GM12878 (cell line): ENCODE measurements around the gene HDAC7. TPM values are rescaled to one million over a fixed set of nuclear protein-coding genes. Genes with fewer than 3 reads are reported as not detected.

ENCODE experiments used
- ATAC-seq: fragments of 200-7000 bp; cut with Tn5 transposase; 3 replicates; pipeline ENCODE4 v1.9.1; 2020; ENCODE audit warnings: mild to moderate bottlenecking, moderate library complexity
- BruUV-seq: library from RNA; stranded (reverse); fragments of 400-500 nt; replicated peaks from 2 replicates; lab custom pipeline; 2021; lab: Mats Ljungman, UMichigan
- CTCF ChIA-PET: fragments of 300-600 bp; sonication (Branson Sonifier 250); formaldehyde crosslinking; extraction: SDS; loops from one replicate; lab custom pipeline; 2021; ENCODE audit warnings: inconsistent platforms; lab: Yijun Ruan, JAX
- POLR2A ChIA-PET: fragments of 350-600 bp; formaldehyde crosslinking; extraction: SDS; loops from one replicate; lab custom pipeline; 2021; ENCODE audit warnings: inconsistent platforms; lab: Charles Lee
- RAD21 ChIA-PET: fragments of 300-600 bp; sonication (Branson Sonifier 250); formaldehyde crosslinking; loops from one replicate; lab custom pipeline; 2023; ENCODE audit warnings: antibody characterized with exemption; ENCODE audit not compliant: unreplicated experiment; lab: Charles Lee
- SMC1A ChIA-PET: fragments of 300-600 bp; sonication (Branson Sonifier 250); formaldehyde crosslinking; loops from one replicate; lab custom pipeline; 2023; ENCODE audit not compliant: unreplicated experiment, uncharacterized antibody; lab: Charles Lee
- DNase-seq: peaks from one replicate; pipeline ENCODE4 v3.0.0-alpha.2; 2011; ENCODE audit warnings: low read depth, low spot score
- FAIRE-seq: peaks from 3 replicates; lab custom pipeline; 2011; peaks lifted over from hg19 to GRCh38; lab: Jason Lieb, UNC
- H2AFZ ChIP-seq: 2 replicates; pipeline ENCODE4 v1.6.0; 2011; ENCODE audit warnings: low read depth, low read length, control low read depth; ENCODE audit not compliant: control insufficient read depth
- H3K27ac ChIP-seq: 2 replicates; pipeline ENCODE4 v1.5.1; 2011; ENCODE audit warnings: control low read depth; ENCODE audit not compliant: control insufficient read depth, insufficient read depth
- H3K27me3 ChIP-seq, 2 experiments: replicated peaks in 1 of 2; 2 replicates each; pipeline versions ENCODE4 v1.6.0 to v1.6.1; 2011; ENCODE audit warnings: low read length in 1 of 2; ENCODE audit not compliant: control insufficient read depth in 2 of 2, insufficient read depth in 2 of 2
- H3K36me3 ChIP-seq, 2 experiments: 2 replicates each; pipeline ENCODE4 v1.5.1; 2011; ENCODE audit warnings: low read length in 1 of 2; ENCODE audit not compliant: control insufficient read depth in 2 of 2, insufficient read depth in 2 of 2
- H3K4me1 ChIP-seq: 2 replicates; pipeline ENCODE4 v1.6.1; 2011; ENCODE audit warnings: mild to moderate bottlenecking, low read length, moderate library complexity, mixed read lengths; ENCODE audit not compliant: control insufficient read depth, insufficient read depth
- H3K4me2 ChIP-seq: 2 replicates; pipeline ENCODE4 v1.6.0; 2011; ENCODE audit warnings: control low read depth; ENCODE audit not compliant: control insufficient read depth, insufficient read depth
- H3K4me3 ChIP-seq: fragments of 200-600 bp; sonication (generic); 2 replicates; pipeline ENCODE4 v1.5.1; 2016
- H3K79me2 ChIP-seq: 2 replicates; pipeline ENCODE4 v1.6.0; 2011; ENCODE audit warnings: low read length; ENCODE audit not compliant: control insufficient read depth, insufficient read depth
- H3K9ac ChIP-seq: 2 replicates; pipeline ENCODE4 v1.8.0; 2011; ENCODE audit warnings: low read length, control low read depth, mixed read lengths; ENCODE audit not compliant: control insufficient read depth, insufficient read depth
- H3K9me3 ChIP-seq: replicated peaks from 3 replicates; pipeline ENCODE4 v1.5.1; 2011; ENCODE audit warnings: mild to moderate bottlenecking, low read length; ENCODE audit not compliant: control insufficient read depth, insufficient read depth
- H4K20me1 ChIP-seq: 2 replicates; pipeline ENCODE4 v1.6.0; 2011; ENCODE audit not compliant: control insufficient read depth, insufficient read depth
- E2F4 ChIP-seq: IDR thresholded peaks from 2 replicates; pipeline ENCODE4 v1.6.1; 2012; ENCODE audit warnings: low read depth, low read length, improper control_type of control experiment
- FOXM1 ChIP-seq: IDR thresholded peaks from 2 replicates; pipeline ENCODE4 v1.6.1; 2012; ENCODE audit warnings: low read depth, mild to moderate bottlenecking, inconsistent platforms, low read length, moderate library complexity
- RELB ChIP-seq: fragments of 450-650 bp; IDR thresholded peaks from 2 replicates; pipeline ENCODE4 v1.6.1; 2017; ENCODE audit warnings: low read depth, mild to moderate bottlenecking, moderate library complexity
- ZNF592 ChIP-seq: fragments of 450-650 bp; IDR thresholded peaks from 2 replicates; pipeline ENCODE4 v1.6.1; 2017; ENCODE audit warnings: mild to moderate bottlenecking, moderate library complexity
- WGBS: methylation state at CpG from one replicate; pipeline ENCODE4 v1.1.6; 2016; ENCODE audit warnings: low lambda C conversion rate; ENCODE audit not compliant: insufficient replicate concordance, insufficient coverage; ENCODE audit errors: missing lambda C conversion rate; 5-methylcytosine and 5-hydroxymethylcytosine counted together
- in situ Hi-C: fragments of 300-500 bp; cut with MboI; formaldehyde crosslinking; loops from 9 replicates; pipeline ENCODE4 v1.14.3; 2018; ENCODE audit warnings: mixed read lengths
- intact Hi-C: fragments of 100-400 bp; cut with micrococcal nuclease; formaldehyde crosslinking; loops from one replicate; pipeline ENCODE4 v1.14.2; 2022; ENCODE audit not compliant: unreplicated experiment
- polyA plus RNA-seq, 11 experiments: library from polyadenylated mRNA; depleted of rRNA in 4 of 11; unstranded in 6 of 11; stranded (reverse) in 5 of 11; fragments of >200 nt; fragmentation: Nextera tagmentation in 4 of 11; fragmentation: Illumina TruSeq in 1 of 11; extraction: Ambion mirVana in 4 of 11; extraction: Trizol in 1 of 11; gene quantifications; 1 replicate in 1 of 11; 2 replicates in 10 of 11; pipeline versions ENCODE4 v1.2.1 to v1.2.3, GENCODE V29; 2011 to 2016; ENCODE audit warnings: inconsistent platforms in 2 of 11, missing spikeins in 2 of 11, low read depth in 1 of 11
- total RNA-seq, 4 experiments: library from RNA; depleted of rRNA in 3 of 4; stranded (reverse); fragments of >200 nt in 3 of 4; fragmentation: Illumina TruSeq in 1 of 4; extraction: Trizol in 1 of 4; gene quantifications; 2 replicates each; pipeline versions ENCODE4 v1.2.1 to v1.2.3, GENCODE V29; 2013 to 2021

Gene HDAC7
- total and polyA plus RNA-seq, 10 of the 15 experiments (the other 5 are each of a cell fraction or from before 2014, with no cell fraction given): 0.47 to 18.3 (median 5.4) TPM

- no TSS peak for BruUV-seq
- peaks cover 27% of the 10 kb centered on the region for H3K4me1 ChIP-seq
- ChIA-PET SMC1A (interaction anchor here (1.9 to 3.4 kb wide), 2 partner anchors 11 to 15 kb away, joined by 13 to 23 read pairs; no protein-coding TSS in a partner anchor), POLR2A (interaction anchor here (0.8 to 1.1 kb wide), 2 partner anchors 9 to 11 kb away, joined by 3 to 4 read pairs; no protein-coding TSS in a partner anchor), CTCF (interaction anchor here (5.0 kb wide), 1 partner anchor 13 kb away, joined by 108 read pairs; no protein-coding TSS in a partner anchor), RAD21 (interaction anchor here (1.4 to 5.3 kb wide), 2 partner anchors 10 to 13 kb away, joined by 4 to 92 read pairs; no protein-coding TSS in a partner anchor)
- no peak overlapping the region for H3K27ac ChIP-seq
- H4K20me1 ChIP-seq: no peaks in the 10 kb centered on the region; the same call in 1 of the 2 replicates
- DNase-seq: no peak
- H3K4me2 ChIP-seq: no peak overlapping the region
- H3K9me3 ChIP-seq: no peaks in the 10 kb centered on the region
- no peak for ATAC-seq
- H3K9ac ChIP-seq: no peak overlapping the region
- intact Hi-C loops: no loop called here
- 95% methylated on average over 4 of the region's 4 CpGs for WGBS
- H3K27me3 ChIP-seq: peaks cover 0 to 7% of the 10 kb centered on the region in 2 experiments; a peak in 3 of 4 replicates
- no peak overlapping the region for H3K4me3 ChIP-seq
- in situ Hi-C loops: no loop called here
- no peak for FAIRE-seq
- peaks cover 15% of the 10 kb centered on the region for H3K79me2 ChIP-seq
- no peak overlapping the region for H2AFZ ChIP-seq
- TF ChIP-seq RELB: no peak
- H3K36me3 ChIP-seq: no peaks in the 10 kb centered on the region; a peak in 1 of 4 replicates
Measured at GRCh38 chr12:47821346-47821706, 1.6 kb upstream of the HDAC7 start.

GRCh38 chr12:47820631-47821345, 1.1 kb upstream of the HDAC7 start:
- ChIA-PET SMC1A (interaction anchor here (0.7 to 3.4 kb wide), 3 partner anchors 11 to 16 kb away, joined by 3 to 23 read pairs (median 4); no protein-coding TSS in a partner anchor), POLR2A (interaction anchor here (0.6 to 1.1 kb wide), 4 partner anchors 9 to 195 kb away, joined by 3 to 5 read pairs (median 4); no protein-coding TSS in a partner anchor), RAD21 (interaction anchor here (0.9 to 5.3 kb wide), 2 partner anchors 14 to 23 kb away, joined by 3 to 92 read pairs; no protein-coding TSS in a partner anchor), CTCF (interaction anchor here (0.9 to 5.0 kb wide), 3 partner anchors 13 to 78 kb away, joined by 3 to 108 read pairs (median 3); no protein-coding TSS in a partner anchor)
- no peak for FAIRE-seq
- Histone ChIP-seq H3K36me3 (no peaks in the 10 kb centered on the region; a peak in 1 of 4 replicates), H4K20me1 (no peaks in the 10 kb centered on the region; the same call in 1 of the 2 replicates), H3K27me3 (peaks cover 0 to 7% of the 10 kb centered on the region in 2 experiments; a peak in 3 of 4 replicates), H2AFZ (no peak overlapping the region; the same call in 1 of the 2 replicates), H3K27ac (peak overlapping the region; percentile 46; the same call in 1 of the 2 replicates), H3K4me1 (peaks cover 27% of the 10 kb centered on the region), H3K4me3 (peak overlapping the region; percentile 72; the same call in 1 of the 2 replicates), H3K9me3 (no peaks in the 10 kb centered on the region), H3K79me2 (peaks cover 15% of the 10 kb centered on the region), H3K4me2 (peak overlapping the region; percentile 79; the same call in 1 of the 2 replicates), H3K9ac (peak overlapping the region; percentile 61)
- intact Hi-C loops (no loop called here), in situ Hi-C loops (no loop called here)
- WGBS: 52% methylated on average over 16 of the region's 17 CpGs
- no peak for DNase-seq
- ATAC-seq: no peak
- BruUV-seq: no TSS peak
- TF ChIP-seq E2F4 (no peak), FOXM1 (no peak), ZNF592 (no peak)
